ENCODE measurements around the gene C3orf80. TPM values are rescaled to one million over a fixed set of nuclear protein-coding genes. Genes with fewer than 3 reads are reported as not detected.

C3orf80 gene
- total and polyA plus RNA-seq, 4 donors = 0.23 to 3.3 (median 0.84) TPM

DNA sequence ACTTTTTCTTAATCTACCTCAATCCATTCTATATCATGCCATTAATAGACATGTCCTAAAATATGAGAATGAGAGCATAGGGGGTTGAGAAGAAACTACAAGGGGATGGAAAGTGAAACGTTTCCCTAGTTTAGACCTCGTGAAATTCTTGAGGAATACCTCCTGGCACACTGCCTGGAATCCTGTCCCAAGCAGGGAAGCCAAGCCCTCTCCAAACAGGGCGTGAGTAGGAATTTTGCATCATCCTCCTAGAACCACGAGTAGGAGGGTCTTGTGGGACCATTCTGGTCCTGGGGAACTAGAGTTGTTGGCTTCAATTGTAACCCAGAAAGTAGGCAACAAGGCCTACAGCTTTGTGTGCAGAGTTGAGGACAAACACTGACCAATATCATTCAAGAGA lies 19.6 kb upstream of the C3orf80 start:
- H3K27ac ChIP-seq (ENCODE audit: low read depth in 1 of 2, low read length in 1 of 2) = no peak overlapping the region
- TF ChIP-seq, protein P1, sequence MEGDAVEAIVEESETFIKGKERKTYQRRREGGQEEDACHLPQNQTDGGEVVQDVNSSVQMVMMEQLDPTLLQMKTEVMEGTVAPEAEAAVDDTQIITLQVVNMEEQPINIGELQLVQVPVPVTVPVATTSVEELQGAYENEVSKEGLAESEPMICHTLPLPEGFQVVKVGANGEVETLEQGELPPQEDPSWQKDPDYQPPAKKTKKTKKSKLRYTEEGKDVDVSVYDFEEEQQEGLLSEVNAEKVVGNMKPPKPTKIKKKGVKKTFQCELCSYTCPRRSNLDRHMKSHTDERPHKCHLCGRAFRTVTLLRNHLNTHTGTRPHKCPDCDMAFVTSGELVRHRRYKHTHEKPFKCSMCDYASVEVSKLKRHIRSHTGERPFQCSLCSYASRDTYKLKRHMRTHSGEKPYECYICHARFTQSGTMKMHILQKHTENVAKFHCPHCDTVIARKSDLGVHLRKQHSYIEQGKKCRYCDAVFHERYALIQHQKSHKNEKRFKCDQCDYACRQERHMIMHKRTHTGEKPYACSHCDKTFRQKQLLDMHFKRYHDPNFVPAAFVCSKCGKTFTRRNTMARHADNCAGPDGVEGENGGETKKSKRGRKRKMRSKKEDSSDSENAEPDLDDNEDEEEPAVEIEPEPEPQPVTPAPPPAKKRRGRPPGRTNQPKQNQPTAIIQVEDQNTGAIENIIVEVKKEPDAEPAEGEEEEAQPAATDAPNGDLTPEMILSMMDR (IDR thresholded peaks at IDR 0.05; ENCODE audit: control extremely low read depth, extremely low read depth) = no peak
- H3K9ac ChIP-seq (ENCODE audit: insufficient read depth in 1 of 2, low read length in 2 of 2) = no peak overlapping the region
- no peak overlapping the region for H3K4me3 ChIP-seq
- ATAC-seq (ENCODE audit: insufficient read depth, low FRiP score) (no peak), DNase-seq (no peak)
- WGBS, 2 donors = 51 to 72% methylated on average over 4 of the region's 4 CpGs
- H3K36me3 ChIP-seq (ENCODE audit: control insufficient read depth in 4 of 4, insufficient read depth in 4 of 4, low read length in 4 of 4) = no peaks in the 10 kb centered on the region
- no peaks in the 10 kb centered on the region for H3K4me1 ChIP-seq (ENCODE audit: control insufficient read depth in 5 of 5, insufficient read depth in 5 of 5, low read length in 5 of 5)
- H3K27me3 ChIP-seq (ENCODE audit: control insufficient read depth in 3 of 3, insufficient read depth in 3 of 3, low read length in 2 of 3) = no peaks in the 10 kb centered on the region
- no peaks in the 10 kb centered on the region for H3K9me3 ChIP-seq (ENCODE audit: control insufficient read depth in 4 of 4, insufficient read depth in 3 of 4, low read length in 3 of 4)

DNA sequence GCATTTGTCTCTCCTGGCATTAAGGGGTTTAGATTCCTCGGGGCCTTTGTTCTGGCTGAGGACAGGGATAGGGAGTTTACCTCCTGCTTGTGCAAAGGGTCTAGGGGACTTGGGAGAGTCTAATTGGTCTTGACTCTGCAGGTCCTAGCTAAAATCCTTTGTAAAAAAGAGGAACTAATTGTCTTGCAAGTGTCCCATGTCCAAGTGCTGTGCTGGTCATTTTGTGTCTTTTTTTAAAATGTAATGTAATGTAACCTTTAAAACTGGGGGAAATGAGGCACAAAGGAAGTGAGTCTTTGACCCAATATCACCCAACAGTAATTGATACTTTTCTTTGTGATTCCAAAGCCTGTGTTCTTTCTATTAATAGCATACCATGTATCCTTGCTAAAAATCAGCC lies 14.9 kb upstream of the C3orf80 start:
- DNase-seq = no peak
- Histone ChIP-seq H3K27ac (ENCODE audit: low read depth in 1 of 2, low read length in 1 of 2) (no peak overlapping the region), H3K9ac (ENCODE audit: insufficient read depth in 1 of 2, low read length in 2 of 2) (no peak overlapping the region), H3K4me3 (no peak overlapping the region), H3K9me3 (ENCODE audit: control insufficient read depth in 4 of 4, insufficient read depth in 3 of 4, low read length in 3 of 4) (no peaks in the 10 kb centered on the region), H3K27me3 (ENCODE audit: control insufficient read depth in 3 of 3, insufficient read depth in 3 of 3, low read length in 2 of 3) (no peaks in the 10 kb centered on the region), H3K4me1 (ENCODE audit: control insufficient read depth in 5 of 5, insufficient read depth in 5 of 5, low read length in 5 of 5) (no peaks in the 10 kb centered on the region), H3K36me3 (ENCODE audit: control insufficient read depth in 4 of 4, insufficient read depth in 4 of 4, low read length in 4 of 4) (no peaks in the 10 kb centered on the region)
- WGBS, 2 donors = 95 to 96% methylated on average over 1 of the region's 1 CpG
- ATAC-seq (ENCODE audit: insufficient read depth, low FRiP score) = no peak
- TF ChIP-seq, protein P1 (IDR thresholded peaks at IDR 0.05; ENCODE audit: control extremely low read depth, extremely low read depth) = no peak

DNA sequence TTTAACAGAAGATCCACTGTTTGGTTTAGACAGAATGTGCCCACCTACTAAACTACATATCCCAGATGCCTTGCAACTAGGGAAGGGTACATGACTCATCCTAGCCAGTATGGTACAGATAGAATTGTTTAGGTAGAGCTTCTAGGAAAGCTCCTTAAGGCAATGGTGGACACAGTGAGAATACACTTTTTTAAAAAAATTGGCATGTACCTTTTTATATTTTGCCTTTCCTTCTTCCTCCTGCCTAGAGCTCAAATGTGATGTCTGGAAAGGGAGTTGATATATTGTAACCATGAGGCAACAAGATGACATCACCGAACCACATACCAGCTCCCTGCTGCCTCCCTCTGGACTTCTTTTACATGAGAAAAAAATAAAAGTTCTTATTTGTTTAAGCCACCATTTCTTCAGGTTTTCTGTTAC lies 14.4 kb upstream of the C3orf80 start:
- TF ChIP-seq, protein P1 (IDR thresholded peaks at IDR 0.05; ENCODE audit: control extremely low read depth, extremely low read depth) = no peak
- no peak overlapping the region for H3K9ac ChIP-seq (ENCODE audit: insufficient read depth in 1 of 2, low read length in 2 of 2)
- no peak for DNase-seq
- no peaks in the 10 kb centered on the region for H3K27me3 ChIP-seq (ENCODE audit: control insufficient read depth in 3 of 3, insufficient read depth in 3 of 3, low read length in 2 of 3)
- no peaks in the 10 kb centered on the region for H3K4me1 ChIP-seq (ENCODE audit: control insufficient read depth in 5 of 5, insufficient read depth in 5 of 5, low read length in 5 of 5)
- 60 to 78% methylated on average over 1 of the region's 1 CpG for WGBS, 2 donors
- H3K9me3 ChIP-seq (ENCODE audit: control insufficient read depth in 4 of 4, insufficient read depth in 3 of 4, low read length in 3 of 4) = no peaks in the 10 kb centered on the region
- peak; percentile 53 for ATAC-seq (ENCODE audit: insufficient read depth, low FRiP score)
- H3K27ac ChIP-seq (ENCODE audit: low read depth in 1 of 2, low read length in 1 of 2) = no peak overlapping the region
- H3K4me3 ChIP-seq = no peak overlapping the region
- no peaks in the 10 kb centered on the region for H3K36me3 ChIP-seq (ENCODE audit: control insufficient read depth in 4 of 4, insufficient read depth in 4 of 4, low read length in 4 of 4)

DNA sequence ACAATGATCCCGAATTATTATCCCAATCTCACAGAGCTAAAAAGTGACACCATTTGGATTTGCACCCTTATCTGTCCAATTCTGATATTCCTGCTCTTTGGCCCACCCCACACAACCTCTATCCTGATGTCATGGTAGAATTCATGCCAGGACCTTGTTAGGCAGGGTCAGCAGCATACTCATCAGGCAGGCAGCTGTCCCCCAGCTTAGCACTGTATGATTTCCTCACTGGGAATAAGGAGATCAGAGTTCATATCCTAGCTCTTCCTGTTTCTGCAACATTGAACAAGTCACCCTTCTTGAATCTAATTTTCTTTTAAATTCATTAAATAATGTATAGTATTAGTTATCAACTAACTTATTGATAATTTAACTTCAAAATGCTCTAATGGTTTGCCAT lies 12.0 kb upstream of the C3orf80 start:
- H3K27me3 ChIP-seq (ENCODE audit: control insufficient read depth in 3 of 3, insufficient read depth in 3 of 3, low read length in 2 of 3) = peaks cover 0 to 8% (median 5%) of the 10 kb centered on the region in 3 donors
- H3K36me3 ChIP-seq (ENCODE audit: control insufficient read depth in 4 of 4, insufficient read depth in 4 of 4, low read length in 4 of 4) = no peaks in the 10 kb centered on the region
- no peak for ATAC-seq (ENCODE audit: insufficient read depth, low FRiP score)
- no peak overlapping the region for H3K27ac ChIP-seq (ENCODE audit: low read depth in 1 of 2, low read length in 1 of 2)
- no peaks in the 10 kb centered on the region for H3K9me3 ChIP-seq (ENCODE audit: control insufficient read depth in 4 of 4, insufficient read depth in 3 of 4, low read length in 3 of 4)
- H3K9ac ChIP-seq (ENCODE audit: insufficient read depth in 1 of 2, low read length in 2 of 2) = no peak overlapping the region
- H3K4me1 ChIP-seq (ENCODE audit: control insufficient read depth in 5 of 5, insufficient read depth in 5 of 5, low read length in 5 of 5) = no peaks in the 10 kb centered on the region
- TF ChIP-seq, protein P1 (IDR thresholded peaks at IDR 0.05; ENCODE audit: control extremely low read depth, extremely low read depth) = no peak
- 88 to 97% methylated on average over 1 of the region's 1 CpG for WGBS, 2 donors
- no peak overlapping the region for H3K4me3 ChIP-seq
- DNase-seq = no peak

Data from lung (tissue), 12 donors.